Right kidney (tissue), 1 donor: Measurements from ENCODE around the gene COL6A2.
"Not testable (repeated sequence)": the region's sequence is repeated elsewhere in the genome, so short reads cannot be mapped to it uniquely, and the experiment has no call there.

Experiments used
- DNase-seq: peaks from one replicate; pipeline ENCODE4 v3.0.0-alpha.2; 2016

Gene COL6A2

GRCh38 chr21:46155514-46156377 is 57.8 kb downstream of the COL6A2 start, which contains the start of gene FTCD:
Gene FTCD, minus strand, starts transcription at chr21:46155579. Its CDS starts 56 bp downstream, at chr21:46155523.
- DNase-seq = no peak

- no peak for DNase-seq
Measured at GRCh38 chr21:46156378-46156645, 58.4 kb downstream of the COL6A2 start.

GRCh38 chr21:46156678-46157077 is 58.8 kb downstream of the COL6A2 start:
- DNase-seq = no peak

- no peak for DNase-seq
Measured at GRCh38 chr21:46157396-46157986, 59.6 kb downstream of the COL6A2 start.

- no peak for DNase-seq
Measured at GRCh38 chr21:46157987-46158451, 60.1 kb downstream of the COL6A2 start.

- DNase-seq = no peak
Measured at GRCh38 chr21:46158666-46159300, 60.9 kb downstream of the COL6A2 start.

- no peak for DNase-seq
Measured at GRCh38 chr21:46159390-46159789, 61.5 kb downstream of the COL6A2 start.

GRCh38 chr21:46159841-46160656 is 62.1 kb downstream of the COL6A2 start:
- DNase-seq = no peak

- DNase-seq = no peak
Measured at GRCh38 chr21:46160657-46160906, 62.7 kb downstream of the COL6A2 start.

GRCh38 chr21:46160907-46161632 is 63.2 kb downstream of the COL6A2 start:
- no peak for DNase-seq

GRCh38 chr21:46161633-46162592 is 64.0 kb downstream of the COL6A2 start:
- no peak for DNase-seq

GRCh38 chr21:46163380-46163779 is 65.5 kb downstream of the COL6A2 start:
- no peak for DNase-seq

GRCh38 chr21:46165098-46165497 is 67.2 kb downstream of the COL6A2 start:
- no peak for DNase-seq

GRCh38 chr21:46168238-46168637 is 70.3 kb downstream of the COL6A2 start:
- DNase-seq = no peak

GRCh38 chr21:46168659-46169386 is 70.9 kb downstream of the COL6A2 start:
- no peak for DNase-seq

GRCh38 chr21:46170436-46171193 is 72.7 kb downstream of the COL6A2 start:
- DNase-seq = not testable (repeated sequence)

GRCh38 chr21:46171585-46171984 is 73.7 kb downstream of the COL6A2 start:
- DNase-seq = no peak

GRCh38 chr21:46171996-46172862 is 74.3 kb downstream of the COL6A2 start:
- no peak for DNase-seq
